Spleen (tissue), 11 donors: Measurements from ENCODE around the gene GCFC2. TPM values are rescaled to one million over a fixed set of nuclear protein-coding genes. Genes with fewer than 3 reads are reported as not detected.
"Not testable (repeated sequence)": the region's sequence is repeated elsewhere in the genome, so short reads cannot be mapped to it uniquely, and the experiment has no call there.

Experiments used
- DNase-seq: peaks from one replicate; pipeline ENCODE4 v3.0.0-alpha.2; 2020
- H3K27ac ChIP-seq, 8 donors: fragments of 200-600 bp; sonication (generic) in 7 of 8; 1 replicate in 4 of 8; 2 replicates in 4 of 8; pipeline versions ENCODE4 v1.5.0 to v1.8.0; 2016 to 2021; ENCODE audit warnings: inconsistent platforms in 4 of 8, mild to moderate bottlenecking in 4 of 8, moderate library complexity in 1 of 8
- H3K27me3 ChIP-seq, 7 donors: fragments of 200-600 bp; sonication (generic) in 6 of 7; replicated peaks in 1 of 7; 1 replicate in 4 of 7; 2 replicates in 3 of 7; pipeline versions ENCODE4 v1.5.0 to v1.8.0; 2016 to 2021; ENCODE audit warnings: inconsistent platforms in 3 of 7, mild to moderate bottlenecking in 1 of 7
- H3K36me3 ChIP-seq, 6 donors: fragments of 200-600 bp; sonication (generic) in 5 of 6; 1 replicate in 4 of 6; 2 replicates in 2 of 6; pipeline versions ENCODE4 v1.5.0 to v1.8.0; 2016 to 2021; ENCODE audit warnings: inconsistent platforms in 2 of 6
- H3K4me1 ChIP-seq, 6 donors: fragments of 200-600 bp; sonication (generic) in 5 of 6; 1 replicate in 3 of 6; 2 replicates in 3 of 6; pipeline versions ENCODE4 v1.5.0 to v1.8.0; 2016 to 2021; ENCODE audit warnings: inconsistent platforms in 3 of 6
- H3K4me3 ChIP-seq, 8 donors: fragments of 200-600 bp; sonication (generic) in 7 of 8; 1 replicate in 4 of 8; 2 replicates in 4 of 8; pipeline versions ENCODE4 v1.5.0 to v1.8.0; 2016 to 2021; ENCODE audit warnings: inconsistent platforms in 4 of 8, mild to moderate bottlenecking in 4 of 8, moderate library complexity in 2 of 8
- H3K9me3 ChIP-seq, 8 donors: fragments of 200-600 bp; sonication (generic) in 7 of 8; 1 replicate in 4 of 8; 2 replicates in 4 of 8; pipeline versions ENCODE4 v1.5.0 to v1.8.0; 2016 to 2021; ENCODE audit warnings: inconsistent platforms in 4 of 8
- POLR2A ChIP-seq, 3 donors: fragments of 450-650 bp; IDR thresholded peaks; one replicate each; pipeline ENCODE4 v1.5.1; 2017; ENCODE audit warnings: antibody characterized with exemption in 3 of 3, mild to moderate bottlenecking in 1 of 3
- POLR2AphosphoS5 ChIP-seq, 3 donors: sonication (generic); formaldehyde crosslinking; IDR thresholded peaks; one replicate each; pipeline ENCODE4 v1.5.1; 2017; ENCODE audit warnings: antibody characterized with exemption in 3 of 3
- WGBS, 5 donors: extraction: QIAGEN DNeasy Blood & Tissue Kit in 3 of 5; methylation state at CpG; one replicate each; pipeline versions ENCODE4 v1.1.5 to v1.1.7; 2013 to 2018; 5-methylcytosine and 5-hydroxymethylcytosine counted together
- intact Hi-C: fragments of 100-400 bp; cut with DNase I; formaldehyde crosslinking; loops from one replicate; pipeline ENCODE4 v1.15.0; 2023; ENCODE audit warnings: low total_unique reads
- polyA plus RNA-seq, 3 donors: library from polyadenylated mRNA; stranded (reverse); fragments of 200-250 nt; gene quantifications; one replicate each; pipeline ENCODE4 v1.2.1, GENCODE V29; 2013
- total RNA-seq, 7 donors: library from RNA; depleted of rRNA in 3 of 7; stranded (reverse); fragments of >200 nt in 3 of 7; fragmentation: NEBNext Ultra II Directional in 4 of 7; extraction: Animal tissue kit (Norgen Biotek cat#: 25700) in 4 of 7; gene quantifications; one replicate each; pipeline versions ENCODE4 v1.1.0 to v1.2.1, GENCODE V29; 2016 to 2021
- TF ChIP-seq, protein P1 (sequence below), 11 experiments: fragments of 200-600 bp in 7 of 11; fragments of 450-650 bp in 4 of 11; sonication (generic) in 4 of 11; IDR thresholded peaks in 8 of 11; conservative IDR thresholded peaks in 3 of 11; 1 replicate in 7 of 11; 2 replicates in 4 of 11; pipeline versions ENCODE4 v1.4.0 to v1.8.0; 2016 to 2021; ENCODE audit warnings: antibody characterized with exemption in 11 of 11, inconsistent platforms in 4 of 11, mild to moderate bottlenecking in 1 of 11
- donor health status: healthy with polysubstance abuse.
- donor health status: DM: no; HTN: no; CAD: no; lungs with moderate emphysema.
- donor health status: DM: no; HTN: no; CAD: no.
- donor health status: Bipolar disorder and iron deficiency.
- donor health status: healthy.
- donor health status: DM: no; HTN: no; CAD: no.
- donor health status: DM: yes; HTN: yes; CAD: no.

The GCFC2 gene
- total and polyA plus RNA-seq, 10 donors, result 13.1 to 27.7 (median 20.5) TPM

DNA sequence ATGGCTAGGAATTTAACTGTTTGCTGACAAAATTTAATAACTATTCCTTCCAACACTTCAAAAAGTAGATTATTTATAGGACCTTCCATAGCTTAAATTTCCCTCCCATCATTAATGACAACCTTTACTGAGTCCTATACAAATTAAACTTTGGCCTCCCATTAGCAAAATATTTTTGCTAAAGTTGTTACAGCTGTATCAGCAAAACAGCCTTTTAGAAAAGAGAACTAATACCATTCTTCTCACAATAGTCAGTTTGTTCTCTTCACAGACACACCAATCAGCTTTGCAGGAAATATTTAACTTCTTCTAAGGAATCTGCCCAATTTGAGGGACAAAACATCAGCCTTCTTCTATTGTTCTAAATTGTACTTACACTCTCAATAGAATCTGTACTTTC lies 12.0 kb upstream of the GCFC2 start:
- intact Hi-C loops, result no loop called here
- no peaks in the 10 kb centered on the region for H3K4me1 ChIP-seq
- H3K4me3 ChIP-seq, result no peak overlapping the region
- H3K27me3 ChIP-seq, result peaks cover 0 to 11% (median 0%) of the 10 kb centered on the region in 7 donors
- no peaks in the 10 kb centered on the region for H3K36me3 ChIP-seq
- TF ChIP-seq, protein P1, sequence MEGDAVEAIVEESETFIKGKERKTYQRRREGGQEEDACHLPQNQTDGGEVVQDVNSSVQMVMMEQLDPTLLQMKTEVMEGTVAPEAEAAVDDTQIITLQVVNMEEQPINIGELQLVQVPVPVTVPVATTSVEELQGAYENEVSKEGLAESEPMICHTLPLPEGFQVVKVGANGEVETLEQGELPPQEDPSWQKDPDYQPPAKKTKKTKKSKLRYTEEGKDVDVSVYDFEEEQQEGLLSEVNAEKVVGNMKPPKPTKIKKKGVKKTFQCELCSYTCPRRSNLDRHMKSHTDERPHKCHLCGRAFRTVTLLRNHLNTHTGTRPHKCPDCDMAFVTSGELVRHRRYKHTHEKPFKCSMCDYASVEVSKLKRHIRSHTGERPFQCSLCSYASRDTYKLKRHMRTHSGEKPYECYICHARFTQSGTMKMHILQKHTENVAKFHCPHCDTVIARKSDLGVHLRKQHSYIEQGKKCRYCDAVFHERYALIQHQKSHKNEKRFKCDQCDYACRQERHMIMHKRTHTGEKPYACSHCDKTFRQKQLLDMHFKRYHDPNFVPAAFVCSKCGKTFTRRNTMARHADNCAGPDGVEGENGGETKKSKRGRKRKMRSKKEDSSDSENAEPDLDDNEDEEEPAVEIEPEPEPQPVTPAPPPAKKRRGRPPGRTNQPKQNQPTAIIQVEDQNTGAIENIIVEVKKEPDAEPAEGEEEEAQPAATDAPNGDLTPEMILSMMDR (IDR thresholded peaks at IDR 0.05 in 8 of 11, conservative IDR thresholded peaks at IDR 0.05 in 3 of 11), result no peak
- TF ChIP-seq POLR2A (IDR thresholded peaks at IDR 0.05), result no peak
- TF ChIP-seq POLR2AphosphoS5 (IDR thresholded peaks at IDR 0.05), result no peak
- DNase-seq, result no peak
- peaks cover 0 to 11% (median 0%) of the 10 kb centered on the region in 8 donors for H3K9me3 ChIP-seq
- no peak overlapping the region for H3K27ac ChIP-seq

- no peak overlapping the region for H3K27ac ChIP-seq
Observed at GRCh38 chr2:75720525-75720924, 9.8 kb upstream of the GCFC2 start.

DNA sequence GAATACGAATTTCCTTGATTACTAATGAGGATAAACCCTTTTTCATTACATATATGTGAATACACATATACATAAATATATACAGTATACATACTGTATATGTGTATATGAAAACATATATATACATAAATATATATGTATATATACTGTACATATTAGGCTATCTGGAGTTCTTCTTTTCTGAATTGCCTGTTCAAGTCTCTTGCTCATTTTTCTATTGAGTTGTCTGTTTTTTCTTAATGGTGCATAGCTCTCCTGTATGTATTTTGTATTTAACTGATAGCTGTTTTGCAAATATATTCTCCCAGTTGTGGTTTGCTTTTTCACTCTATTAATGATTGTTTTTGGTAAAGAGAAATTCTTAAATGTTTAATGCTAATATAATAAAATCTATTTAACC lies 8.9 kb upstream of the GCFC2 start:
- no peak for DNase-seq
- Histone ChIP-seq H3K9me3 (peaks cover 0 to 11% (median 0%) of the 10 kb centered on the region in 8 donors), H3K4me3 (no peak overlapping the region), H3K36me3 (no peaks in the 10 kb centered on the region), H3K4me1 (no peaks in the 10 kb centered on the region), H3K27me3 (peaks cover 0 to 11% (median 0%) of the 10 kb centered on the region in 7 donors), H3K27ac (no peak overlapping the region)
- 74 to 87% (median 79%) methylated on average over 1 of the region's 1 CpG for WGBS, 5 donors
- no peak for TF ChIP-seq POLR2A (IDR thresholded peaks at IDR 0.05)
- TF ChIP-seq POLR2AphosphoS5 (IDR thresholded peaks at IDR 0.05), result no peak
- TF ChIP-seq, protein P1 (IDR thresholded peaks at IDR 0.05 in 8 of 11, conservative IDR thresholded peaks at IDR 0.05 in 3 of 11), result no peak
- intact Hi-C loops, result no loop called here

More at GRCh38 chr2:75720525-75720924, 9.8 kb upstream of the GCFC2 start:
- 72 to 96% (median 84%) methylated on average over 1 of the region's 1 CpG for WGBS, 5 donors
- DNase-seq, result no peak
- Histone ChIP-seq H3K36me3 (no peaks in the 10 kb centered on the region), H3K4me3 (no peak overlapping the region), H3K9me3 (peaks cover 0 to 11% (median 0%) of the 10 kb centered on the region in 8 donors), H3K4me1 (no peaks in the 10 kb centered on the region), H3K27me3 (peaks cover 0 to 11% (median 0%) of the 10 kb centered on the region in 7 donors)
- TF ChIP-seq POLR2AphosphoS5 (IDR thresholded peaks at IDR 0.05) (no peak), POLR2A (IDR thresholded peaks at IDR 0.05) (no peak)
- TF ChIP-seq, protein P1 (IDR thresholded peaks at IDR 0.05 in 8 of 11, conservative IDR thresholded peaks at IDR 0.05 in 3 of 11), result no peak
- intact Hi-C loops, result no loop called here

DNA sequence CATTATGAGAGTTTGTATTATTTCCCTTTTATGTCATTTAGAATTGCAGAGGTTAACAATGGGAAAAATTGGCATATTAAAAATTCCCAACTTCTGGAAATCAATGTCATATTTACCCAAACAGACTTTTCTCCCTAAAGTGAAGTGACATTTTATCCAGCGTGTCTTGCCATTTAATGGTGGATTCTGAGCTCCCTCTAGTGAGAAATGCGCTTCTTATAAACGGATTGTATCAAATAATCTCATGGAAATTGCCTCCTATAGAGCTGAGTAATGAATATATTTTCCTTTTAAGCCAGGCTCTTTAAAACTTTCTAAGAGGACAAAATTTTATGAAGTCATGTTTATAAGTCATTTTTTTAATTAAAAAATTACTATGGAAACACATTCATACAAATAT lies 5.7 kb upstream of the GCFC2 start:
- WGBS, 5 donors, result 59 to 74% (median 66%) methylated on average over 3 of the region's 3 CpGs
- TF ChIP-seq POLR2AphosphoS5 (IDR thresholded peaks at IDR 0.05) (no peak), POLR2A (IDR thresholded peaks at IDR 0.05) (no peak)
- TF ChIP-seq, protein P1 (IDR thresholded peaks at IDR 0.05 in 8 of 11, conservative IDR thresholded peaks at IDR 0.05 in 3 of 11), result no peak
- H3K9me3 ChIP-seq, result peaks cover 0 to 11% (median 0%) of the 10 kb centered on the region in 8 donors
- intact Hi-C loops, result no loop called here
- no peaks in the 10 kb centered on the region for H3K27me3 ChIP-seq
- H3K4me1 ChIP-seq, result peaks cover 0 to 3% (median 2%) of the 10 kb centered on the region in 6 donors
- H3K27ac ChIP-seq, result no peak overlapping the region
- H3K4me3 ChIP-seq, result no peak overlapping the region
- DNase-seq, result no peak
- no peaks in the 10 kb centered on the region for H3K36me3 ChIP-seq

- intact Hi-C loops, H3K9me3 ChIP-seq, H3K27me3 ChIP-seq, H3K36me3 ChIP-seq: not testable (repeated sequence)
- 97 to 98% (median 98%) methylated on average over 15 to 31 of the region's 31 CpGs for WGBS, 5 donors
- Histone ChIP-seq H3K27ac (peak overlapping the region in 4 of 8 donors; percentile 90 to 95 (median 93)), H3K4me1 (peaks cover 9 to 36% (median 25%) of the 10 kb centered on the region in 6 donors), H3K4me3 (peak overlapping the region in 1 of 8 donors; percentile 80)
- DNase-seq, result peak; percentile 83
Observed at GRCh38 chr2:75711590-75711989, 875 bp upstream of the GCFC2 start.
